ENCODE measurements around the gene LRBA. TPM values are rescaled to one million over a fixed set of nuclear protein-coding genes. Genes with fewer than 3 reads are reported as not detected.
"Not testable (repeated sequence)": the region's sequence is repeated elsewhere in the genome, so short reads cannot be mapped to it uniquely, and the experiment has no call there.

The LRBA gene
- total RNA-seq, 1 experiment from 2014 or later, result 77.4 TPM

DNA sequence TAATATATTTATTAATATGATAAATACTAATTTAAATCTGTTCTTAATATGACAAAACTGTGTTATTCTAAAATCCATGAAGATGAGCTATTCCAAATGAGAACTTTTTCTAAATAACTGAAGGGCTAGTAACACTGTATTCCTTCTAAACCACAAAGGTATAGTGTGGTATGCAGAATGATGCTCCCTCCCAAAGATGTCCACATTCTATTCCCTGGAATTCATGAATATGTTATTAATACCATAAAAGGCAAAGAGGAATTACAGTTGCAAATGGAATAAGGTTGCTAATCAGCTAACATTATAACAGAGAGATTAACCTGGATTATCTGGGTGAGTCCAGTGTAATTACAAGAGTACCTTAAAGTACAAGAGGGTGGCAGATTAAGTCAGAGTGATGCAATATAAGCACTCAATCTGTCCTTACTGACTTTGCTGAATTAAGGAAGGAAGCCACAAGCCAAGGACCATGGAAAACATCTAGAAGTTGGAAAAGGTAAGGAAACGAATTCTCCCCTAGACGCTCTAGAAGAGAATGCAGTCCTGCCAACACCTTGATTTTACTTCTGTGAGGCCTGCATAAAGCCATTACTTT is 453.8 kb downstream of the LRBA start:
- Histone ChIP-seq H3K9me3 (ENCODE audit: insufficient read depth, low read depth) (no peaks in the 10 kb centered on the region), H3K27me3 (ENCODE audit: insufficient read depth, low read depth) (no peaks in the 10 kb centered on the region), H3K79me2 (ENCODE audit: low read depth) (no peaks in the 10 kb centered on the region), H2AFZ (no peak overlapping the region), H3K4me1 (replicated peaks; ENCODE audit: insufficient read depth) (no peaks in the 10 kb centered on the region), H3K4me3 (no peak overlapping the region), H3K9me2 (ENCODE audit: insufficient read depth) (no peaks in the 10 kb centered on the region), H3K36me3 (ENCODE audit: low read depth) (no peaks in the 10 kb centered on the region), H4K20me1 (ENCODE audit: insufficient read depth) (no peaks in the 10 kb centered on the region), H3K4me2 (no peak overlapping the region), H3F3A (ENCODE audit: insufficient read depth, low read depth) (no peaks in the 10 kb centered on the region), H3K27ac (no peak overlapping the region)
- BruUV-seq (replicated peaks), result no TSS peak
- intact Hi-C loops (cut with micrococcal nuclease; ENCODE audit: unreplicated experiment), result no loop called here
- ChIA-PET POLR2A (ENCODE audit: unreplicated experiment) (no interaction called here), CTCF (no interaction called here)
- TF ChIP-seq EZH2 (IDR thresholded peaks at IDR 0.05; ENCODE audit: low read depth), result no peak
- TF ChIP-seq, protein P1, sequence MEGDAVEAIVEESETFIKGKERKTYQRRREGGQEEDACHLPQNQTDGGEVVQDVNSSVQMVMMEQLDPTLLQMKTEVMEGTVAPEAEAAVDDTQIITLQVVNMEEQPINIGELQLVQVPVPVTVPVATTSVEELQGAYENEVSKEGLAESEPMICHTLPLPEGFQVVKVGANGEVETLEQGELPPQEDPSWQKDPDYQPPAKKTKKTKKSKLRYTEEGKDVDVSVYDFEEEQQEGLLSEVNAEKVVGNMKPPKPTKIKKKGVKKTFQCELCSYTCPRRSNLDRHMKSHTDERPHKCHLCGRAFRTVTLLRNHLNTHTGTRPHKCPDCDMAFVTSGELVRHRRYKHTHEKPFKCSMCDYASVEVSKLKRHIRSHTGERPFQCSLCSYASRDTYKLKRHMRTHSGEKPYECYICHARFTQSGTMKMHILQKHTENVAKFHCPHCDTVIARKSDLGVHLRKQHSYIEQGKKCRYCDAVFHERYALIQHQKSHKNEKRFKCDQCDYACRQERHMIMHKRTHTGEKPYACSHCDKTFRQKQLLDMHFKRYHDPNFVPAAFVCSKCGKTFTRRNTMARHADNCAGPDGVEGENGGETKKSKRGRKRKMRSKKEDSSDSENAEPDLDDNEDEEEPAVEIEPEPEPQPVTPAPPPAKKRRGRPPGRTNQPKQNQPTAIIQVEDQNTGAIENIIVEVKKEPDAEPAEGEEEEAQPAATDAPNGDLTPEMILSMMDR (conservative IDR thresholded peaks at IDR 0.05), result no peak
- DNase-seq, result no peak

DNA sequence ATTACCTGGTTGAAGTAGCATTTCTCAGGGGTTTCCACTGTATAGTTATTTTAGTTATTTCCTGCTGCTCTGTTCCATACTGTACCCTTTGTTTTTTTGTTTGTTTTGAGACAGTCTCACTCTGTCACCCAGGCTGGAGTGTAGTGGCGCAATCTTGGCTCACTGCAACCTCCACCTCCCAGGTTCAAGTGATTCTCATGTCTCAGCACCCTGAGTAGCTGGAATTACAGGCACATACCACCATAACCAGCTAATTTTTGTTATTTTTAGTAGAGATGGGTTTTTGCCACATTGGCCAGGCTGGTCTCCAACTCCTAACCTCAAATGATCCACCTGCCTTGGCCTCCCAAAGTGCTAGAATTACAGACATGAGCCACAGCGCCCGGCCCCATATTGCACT is 457.3 kb downstream of the LRBA start:
- H3K4me1 ChIP-seq (replicated peaks; ENCODE audit: insufficient read depth); H3K4me3 ChIP-seq; intact Hi-C loops (cut with micrococcal nuclease; ENCODE audit: unreplicated experiment); H4K20me1 ChIP-seq (ENCODE audit: insufficient read depth); POLR2A ChIA-PET (ENCODE audit: unreplicated experiment); H3K27ac ChIP-seq; H3K9me3 ChIP-seq (ENCODE audit: insufficient read depth, low read depth); DNase-seq; H3K9me2 ChIP-seq (ENCODE audit: insufficient read depth); H2AFZ ChIP-seq; BruUV-seq (replicated peaks); H3F3A ChIP-seq (ENCODE audit: insufficient read depth, low read depth); H3K36me3 ChIP-seq (ENCODE audit: low read depth); H3K27me3 ChIP-seq (ENCODE audit: insufficient read depth, low read depth); H3K4me2 ChIP-seq; CTCF ChIA-PET; H3K79me2 ChIP-seq (ENCODE audit: low read depth): not testable (repeated sequence)

DNA sequence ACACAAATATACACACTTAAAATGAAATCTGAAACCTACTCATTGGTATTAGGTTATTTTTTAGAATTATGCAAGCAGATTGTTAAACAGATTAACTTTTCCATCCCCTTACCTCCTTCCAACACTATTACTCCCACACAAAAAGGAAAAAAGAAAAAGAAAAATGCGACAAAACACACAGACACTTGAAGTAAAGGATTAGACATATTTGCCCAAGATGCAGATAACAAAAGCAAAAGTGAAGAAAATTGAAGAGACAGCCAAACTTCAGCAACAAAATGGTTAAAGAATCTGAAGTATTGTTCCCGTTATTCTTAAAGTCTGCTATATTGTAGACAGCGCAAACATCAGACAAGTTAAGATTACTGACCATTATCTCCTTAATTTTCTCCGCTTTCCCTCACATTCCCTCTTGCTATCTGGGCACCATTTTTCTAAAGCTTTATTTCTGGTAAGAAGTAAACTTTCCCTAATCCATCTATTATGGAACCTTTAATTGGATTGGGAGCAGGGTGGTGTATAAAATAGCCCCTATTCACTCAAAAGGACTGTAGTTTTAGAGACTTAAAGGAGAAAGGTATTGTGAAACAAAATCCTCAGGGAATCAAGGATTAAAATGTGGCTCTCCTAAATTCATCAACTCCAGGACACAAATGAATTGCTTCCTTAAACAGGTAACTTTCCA is 467.8 kb downstream of the LRBA start:
- POLR2A ChIA-PET (ENCODE audit: unreplicated experiment), result no interaction called here
- intact Hi-C loops (cut with micrococcal nuclease; ENCODE audit: unreplicated experiment), result no loop called here

More for the DNA sequence above, 467.8 kb downstream of the LRBA start:
- Histone ChIP-seq H3K4me1 (replicated peaks; ENCODE audit: insufficient read depth) (no peaks in the 10 kb centered on the region), H3K9me3 (ENCODE audit: insufficient read depth, low read depth) (no peaks in the 10 kb centered on the region), H3K27me3 (ENCODE audit: insufficient read depth, low read depth) (no peaks in the 10 kb centered on the region), H3K36me3 (ENCODE audit: low read depth) (no peaks in the 10 kb centered on the region), H3K27ac (no peak overlapping the region), H4K20me1 (ENCODE audit: insufficient read depth) (no peaks in the 10 kb centered on the region), H2AFZ (no peak overlapping the region), H3K9me2 (ENCODE audit: insufficient read depth) (no peaks in the 10 kb centered on the region), H3K4me2 (no peak overlapping the region), H3K4me3 (no peak overlapping the region), H3K79me2 (ENCODE audit: low read depth) (no peaks in the 10 kb centered on the region), H3F3A (ENCODE audit: insufficient read depth, low read depth) (no peaks in the 10 kb centered on the region)
- CTCF ChIA-PET, result no interaction called here
- no peak for TF ChIP-seq EZH2 (IDR thresholded peaks at IDR 0.05; ENCODE audit: low read depth)
- TF ChIP-seq, protein P1 (conservative IDR thresholded peaks at IDR 0.05), result no peak
- no TSS peak for BruUV-seq (replicated peaks)
- DNase-seq, result no peak

Data from PC-9 (cell line).